Measurements from ENCODE around the gene OIP5.
A peak's percentile ranks its signal among the peaks of the same experiment; 100 is the strongest.
"Not testable (repeated sequence)": the region's sequence is repeated elsewhere in the genome, so short reads cannot be mapped to it uniquely, and the experiment has no call there.

Gene OIP5

DNA sequence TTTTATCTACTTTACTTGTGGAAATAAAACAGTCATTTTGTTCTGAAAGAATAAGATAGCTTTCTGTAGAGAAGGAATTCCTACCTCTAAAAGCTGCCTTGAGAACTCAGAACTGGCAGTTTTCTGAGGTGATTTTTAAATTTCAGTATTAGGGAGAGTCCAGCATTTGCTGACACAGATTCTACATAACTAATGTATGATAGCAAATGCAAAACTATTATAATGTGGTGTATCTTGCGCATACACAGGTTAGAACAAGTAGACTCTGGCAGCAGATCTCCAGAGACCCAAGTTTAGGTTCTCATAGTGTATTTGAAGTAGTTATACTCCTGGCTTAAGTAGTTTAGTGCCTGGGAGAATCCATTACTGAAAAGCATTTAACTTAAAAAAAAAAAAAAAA, 30.8 kb downstream of the OIP5 start:
- DNase-seq (ENCODE audit: low read depth in 2 of 2): no peak

DNA sequence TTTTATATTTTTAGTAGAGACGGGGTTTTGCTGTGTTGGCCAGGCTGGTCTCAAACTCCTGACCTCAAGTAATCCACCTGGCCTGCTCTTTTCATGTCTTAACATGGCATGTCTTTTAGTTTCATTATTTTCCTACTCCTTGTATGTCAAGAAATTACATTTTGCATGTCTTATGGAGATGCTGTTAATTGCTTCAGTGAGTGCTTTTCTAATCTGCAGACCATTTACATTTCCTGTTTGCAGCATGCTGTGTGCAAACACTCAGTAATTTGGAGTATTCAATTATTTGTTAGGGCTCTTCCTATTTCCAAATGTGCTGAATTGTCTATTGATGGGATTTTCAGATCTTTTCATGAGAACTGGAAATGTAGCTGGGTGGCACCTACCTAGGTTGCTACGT, 31.3 kb downstream of the OIP5 start:
- not testable (repeated sequence) for DNase-seq (ENCODE audit: low read depth in 2 of 2)

DNA sequence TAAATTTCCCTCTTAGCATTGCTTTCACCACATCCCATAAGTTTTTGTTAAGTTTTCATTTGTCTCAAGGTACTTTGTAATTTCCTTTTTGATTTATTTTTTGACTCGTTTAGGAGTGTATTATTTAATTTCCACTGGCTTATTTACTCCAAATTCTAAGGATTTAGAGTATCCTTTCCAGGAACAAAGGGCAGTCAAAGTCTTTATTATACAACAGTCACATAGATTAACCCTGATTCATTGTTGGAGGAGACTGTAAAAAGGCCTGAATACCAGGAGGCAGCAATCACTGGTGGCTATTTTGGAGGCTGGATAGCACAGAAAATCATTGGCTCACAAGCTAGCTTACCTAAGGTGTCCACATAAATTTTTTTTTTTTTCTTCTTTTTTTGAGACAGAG, 39.9 kb downstream of the OIP5 start:
- no peak for DNase-seq (ENCODE audit: low read depth in 2 of 2)

DNA sequence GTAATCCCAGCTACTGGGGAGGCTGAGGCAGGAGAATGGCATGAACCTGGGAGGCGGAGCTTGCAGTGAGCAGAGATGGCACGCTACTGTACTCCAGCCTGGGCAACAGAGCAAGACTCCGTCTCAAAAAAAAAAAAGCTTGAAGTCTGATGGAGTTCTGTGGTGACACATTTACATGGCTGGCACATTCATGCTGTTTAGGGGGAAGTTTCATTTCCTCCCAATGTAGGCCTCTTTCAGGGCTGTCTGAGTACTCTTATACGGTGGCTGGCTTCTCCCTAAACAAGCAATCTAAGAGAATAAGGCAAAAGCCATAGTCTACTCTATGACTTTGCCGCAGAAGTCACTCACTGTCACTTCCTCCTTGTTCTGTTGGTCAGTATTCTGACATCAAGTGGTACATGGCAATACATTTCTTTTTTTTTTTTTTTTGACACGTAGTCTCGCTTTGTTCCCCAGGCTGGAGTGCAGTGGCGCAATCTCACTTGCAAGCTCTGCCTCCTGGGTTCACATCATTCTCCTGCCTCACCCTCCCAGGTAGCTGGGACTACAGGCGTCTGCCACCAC, 41.2 kb downstream of the OIP5 start:
- no peak for DNase-seq (ENCODE audit: low read depth in 2 of 2)

DNA sequence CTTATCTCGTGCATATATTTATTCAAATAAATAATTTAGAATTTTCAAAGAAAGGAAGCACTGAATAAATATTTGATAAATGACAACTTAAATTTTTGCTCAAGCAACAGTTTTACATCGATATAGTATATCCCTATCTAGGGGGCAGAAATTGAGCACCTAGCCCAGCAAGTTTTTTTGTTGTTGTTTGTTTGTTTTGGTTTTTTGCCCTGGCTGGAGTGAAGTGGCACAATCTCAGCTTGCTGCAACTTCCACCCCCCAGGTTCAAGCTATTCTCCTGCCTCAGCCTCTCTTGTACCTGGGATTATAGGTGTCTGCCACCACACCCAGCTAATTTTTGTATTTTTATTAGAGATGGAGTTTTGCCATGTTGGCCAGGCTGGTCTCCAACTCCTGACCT, 42.4 kb downstream of the OIP5 start:
- no peak for DNase-seq (ENCODE audit: low read depth in 2 of 2)

DNA sequence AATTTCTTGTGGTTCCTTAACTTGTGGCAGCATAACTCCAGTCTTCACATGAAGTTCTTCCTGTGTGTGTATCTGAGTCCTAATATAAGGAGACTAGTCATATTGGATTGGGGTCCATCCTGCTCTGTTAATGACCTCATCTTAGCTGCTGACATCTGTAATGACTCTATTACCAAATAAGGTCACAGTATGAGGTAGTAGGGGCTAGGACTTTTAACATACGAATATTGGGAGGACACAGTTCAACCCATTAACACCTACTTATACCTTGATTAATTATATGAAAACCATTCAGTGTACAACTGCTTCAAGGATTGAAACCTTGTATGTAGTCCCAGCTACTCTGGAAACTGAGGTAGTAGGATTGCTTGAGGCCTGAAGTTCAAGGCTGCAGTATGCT, 43.9 kb downstream of the OIP5 start:
- DNase-seq (ENCODE audit: low read depth in 2 of 2): no peak

DNA sequence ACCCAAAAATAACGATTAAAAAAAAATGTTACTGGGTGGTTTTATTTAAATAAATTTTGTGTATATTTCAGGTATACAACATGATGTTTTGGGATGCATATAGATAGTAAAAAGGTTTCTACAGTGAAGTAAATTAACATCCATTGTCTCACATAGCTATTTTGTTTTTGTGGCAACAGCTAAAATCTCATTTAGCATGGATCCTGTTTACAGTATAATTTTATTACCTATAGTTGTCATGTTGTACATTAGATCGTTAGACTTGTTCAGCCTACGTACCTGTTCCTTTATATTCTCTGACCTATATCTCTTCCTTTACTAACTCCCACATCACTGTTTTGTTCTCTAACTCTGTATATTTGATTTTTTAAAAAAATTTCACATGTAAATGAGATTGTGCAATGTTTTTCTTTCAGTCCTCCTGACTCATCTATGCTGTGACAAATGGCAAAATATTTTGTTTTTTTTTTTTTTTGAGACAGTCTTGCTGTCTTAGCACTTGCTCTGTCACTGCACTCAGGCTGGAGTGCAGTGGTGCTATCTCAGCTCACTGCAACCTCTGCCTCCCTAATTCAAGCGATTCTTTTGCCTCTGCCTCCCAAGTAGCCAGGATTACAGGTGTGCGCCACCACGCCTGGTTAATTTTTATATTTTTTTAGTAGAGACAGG, 45.6 kb downstream of the OIP5 start:
- DNase-seq (ENCODE audit: low read depth in 2 of 2): no peak

DNA sequence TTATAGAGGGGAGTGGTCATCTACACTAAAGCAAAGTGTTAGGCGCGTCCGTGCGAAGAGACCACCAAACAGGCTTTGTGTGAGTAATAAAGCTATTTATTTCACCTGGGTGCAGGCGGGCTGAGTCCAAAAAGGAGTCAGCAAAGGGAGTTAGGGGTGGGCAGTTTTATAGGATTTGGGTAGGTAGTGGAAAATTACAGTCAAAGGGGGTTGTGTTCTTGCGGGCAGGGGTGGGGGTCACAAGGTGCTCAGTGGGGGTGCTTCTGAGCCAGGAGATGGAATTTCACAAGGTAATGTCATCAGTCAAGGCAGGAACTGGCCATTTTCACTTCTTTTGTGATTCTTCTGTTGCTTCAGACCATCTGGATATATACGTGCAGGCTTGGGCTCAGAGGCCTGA, 47.1 kb downstream of the OIP5 start:
- no peak for DNase-seq (ENCODE audit: low read depth in 2 of 2)

DNA sequence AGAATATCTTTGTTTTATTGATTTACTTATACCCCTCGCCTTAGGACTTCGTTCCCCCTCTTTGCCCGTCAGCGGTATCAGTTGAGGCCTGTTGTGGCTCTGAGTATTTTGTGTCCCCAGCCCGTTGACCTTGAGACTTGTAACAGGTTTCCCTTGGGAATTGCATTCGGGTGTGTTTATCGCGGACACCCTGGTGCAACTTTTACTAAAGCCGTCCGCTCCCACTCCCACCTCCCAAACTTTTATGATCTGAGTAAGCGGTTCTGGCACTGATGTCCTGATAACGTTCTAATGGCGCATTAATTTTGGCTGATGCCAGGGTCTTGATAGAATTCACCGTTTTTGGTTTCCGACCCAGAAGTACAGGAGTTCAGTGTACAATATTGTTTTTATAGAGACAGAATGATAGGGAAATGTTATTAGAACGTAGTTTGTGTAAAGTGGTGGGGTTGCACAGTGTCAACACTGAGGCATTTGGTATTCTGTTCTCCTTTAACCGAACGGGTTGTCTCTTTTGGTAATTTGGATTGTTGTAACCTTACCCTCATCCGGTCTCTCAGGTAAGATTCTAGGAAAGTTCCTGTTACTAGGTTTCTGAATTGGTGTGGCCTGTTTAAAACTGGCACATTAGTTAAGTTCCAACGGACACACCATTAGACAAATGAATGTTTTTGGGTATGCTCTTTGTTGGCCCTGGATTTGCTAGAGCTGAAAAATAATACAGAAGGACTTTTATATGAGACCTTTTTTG, 47.8 kb downstream of the OIP5 start:
- DNase-seq (ENCODE audit: low read depth in 2 of 2): no peak

DNA sequence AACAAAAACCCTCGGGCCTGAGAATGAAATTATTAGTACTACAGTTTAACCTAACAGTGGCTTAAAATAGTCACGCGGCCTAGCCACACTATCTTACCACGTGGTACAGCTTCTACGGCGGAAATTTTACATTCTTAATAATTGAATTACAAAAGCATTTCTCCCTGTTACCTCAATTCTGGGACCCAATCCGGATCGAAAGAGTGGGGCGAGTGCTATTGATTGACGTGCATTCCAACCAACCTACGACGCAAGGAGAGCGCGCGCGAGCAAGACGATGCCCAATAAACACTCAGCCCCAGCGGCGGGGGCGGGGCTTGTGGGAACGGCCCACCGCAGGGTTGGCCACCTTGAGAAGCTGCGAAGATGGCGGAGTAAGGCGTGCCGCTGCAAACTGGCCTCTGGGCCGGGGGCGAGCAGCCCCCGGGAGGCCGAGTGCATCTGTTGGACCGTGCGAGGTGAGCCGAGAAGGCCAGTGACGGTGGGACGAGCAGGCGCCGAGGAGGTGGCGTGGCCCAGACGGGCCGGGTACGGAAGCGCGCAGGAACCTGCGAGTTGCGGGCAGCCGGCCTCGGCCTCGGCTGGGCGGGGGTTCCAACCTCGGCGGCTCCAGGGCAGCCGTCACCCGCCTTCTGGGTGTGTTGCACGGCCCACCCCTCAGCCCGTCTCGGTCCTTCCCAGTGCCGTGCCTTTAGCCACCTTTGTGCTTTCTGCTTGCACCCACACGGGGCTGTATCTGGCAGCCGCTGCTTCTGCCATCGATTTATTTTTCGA, 48.6 kb downstream of the OIP5 start:
- DNase-seq (ENCODE audit: low read depth in 2 of 2): peak; percentile 96 to 98

DNA sequence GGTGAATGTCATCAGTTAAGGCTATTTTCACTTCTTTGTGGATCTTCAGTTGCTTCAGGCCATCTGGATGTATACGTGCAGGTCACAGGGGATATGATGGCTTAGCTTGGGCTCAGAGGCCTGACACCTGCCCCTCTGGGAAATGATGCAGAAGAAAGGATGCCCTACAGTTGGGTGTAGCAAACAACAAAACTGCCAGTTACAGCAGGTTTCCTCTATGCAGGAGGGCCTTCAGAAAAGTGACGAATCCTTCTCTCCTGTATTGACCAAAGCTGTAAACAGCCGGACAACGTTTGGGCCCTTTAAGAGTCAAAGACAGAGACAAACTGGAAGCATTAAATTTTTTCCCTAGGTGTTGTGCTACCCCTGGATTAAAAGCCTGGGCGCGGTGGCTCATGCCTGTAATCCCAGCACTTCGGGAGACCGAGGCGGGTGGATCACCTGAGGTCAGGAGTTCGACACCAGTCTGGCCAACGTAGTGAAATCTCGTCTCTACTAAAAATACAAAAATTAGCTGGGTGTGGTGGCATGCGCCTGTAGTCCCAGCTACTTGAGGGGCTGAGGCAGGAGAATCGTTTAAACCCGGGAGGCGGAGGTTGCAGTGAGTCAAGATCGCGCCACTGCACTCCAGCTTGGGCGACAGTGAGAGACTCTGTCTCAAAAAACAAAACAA, 49.3 kb downstream of the OIP5 start:
- DNase-seq (ENCODE audit: low read depth in 2 of 2): not testable (repeated sequence)

DNA sequence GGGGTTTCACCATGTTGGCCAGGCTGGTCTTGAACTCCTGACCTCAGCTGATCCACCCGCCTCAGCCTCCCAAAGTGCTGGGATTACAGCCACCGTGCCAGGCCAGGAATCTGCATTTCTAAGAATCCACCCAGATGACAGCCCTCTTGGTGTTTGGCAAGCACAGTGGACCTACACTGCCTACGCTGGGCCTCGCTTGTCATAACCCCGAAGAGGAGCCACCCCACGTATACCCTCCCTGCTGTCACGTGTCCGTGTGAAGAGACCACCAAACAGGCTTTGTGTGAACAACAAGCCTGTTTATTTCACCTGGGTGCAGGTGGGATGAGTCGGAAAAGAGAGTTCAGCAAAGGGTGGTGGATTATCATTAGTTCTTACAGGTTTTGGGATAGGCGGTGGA, 50.0 kb downstream of the OIP5 start:
- not testable (repeated sequence) for DNase-seq (ENCODE audit: low read depth in 2 of 2)

DNA sequence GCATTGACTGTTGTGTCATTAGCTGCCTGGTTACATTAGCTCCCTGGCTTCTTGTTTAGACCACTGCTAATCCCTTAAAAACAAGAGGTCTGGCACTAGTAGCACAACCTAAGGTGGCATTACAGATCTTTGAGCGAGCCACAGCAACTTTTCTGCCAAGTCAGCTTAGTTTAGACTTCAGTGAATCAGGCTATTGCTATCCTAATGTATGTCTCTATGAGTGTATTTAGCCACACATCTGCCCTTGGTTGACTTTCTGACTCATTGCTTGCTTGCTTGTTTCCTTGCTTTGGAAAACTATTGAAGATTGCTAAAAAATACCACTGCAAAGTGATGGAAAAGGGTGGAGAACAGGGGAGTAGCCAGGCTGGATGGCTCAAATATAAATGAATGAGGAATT, 51.2 kb downstream of the OIP5 start:
- DNase-seq (ENCODE audit: low read depth in 2 of 2): no peak

DNA sequence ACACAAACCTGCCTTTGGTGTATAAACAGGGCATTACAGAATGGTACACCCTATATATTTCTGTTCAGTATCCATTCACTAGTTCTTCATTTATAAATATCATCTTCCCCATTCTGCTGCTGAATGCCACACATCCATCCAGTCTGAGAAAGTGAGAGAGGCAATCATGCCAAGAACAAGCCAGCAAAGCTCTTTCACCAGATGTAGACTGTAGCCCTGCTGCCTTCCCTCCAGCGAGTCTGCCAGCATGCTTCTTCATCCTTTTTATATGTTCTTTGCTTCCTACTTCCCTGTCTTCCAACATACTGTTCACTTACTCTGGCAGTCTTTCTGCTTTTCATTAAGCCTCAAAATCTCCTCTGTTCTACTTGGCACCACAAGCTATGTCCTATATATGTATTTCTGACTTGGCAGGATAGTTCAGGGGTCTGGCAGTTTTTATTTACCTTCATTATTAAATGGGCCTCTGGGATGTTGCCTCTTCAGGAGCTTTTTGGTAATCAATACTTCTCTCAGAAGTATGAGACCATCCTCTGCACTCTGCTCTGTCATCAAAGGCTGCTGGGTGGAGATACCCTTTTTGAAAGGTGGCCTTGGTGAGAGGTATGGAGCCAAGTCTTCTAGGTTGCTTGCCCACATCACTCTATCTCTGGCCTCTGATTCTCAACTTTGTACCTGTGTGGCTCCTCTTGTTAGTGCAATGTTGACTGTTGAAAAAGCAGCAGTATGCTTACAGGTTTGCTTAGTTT, 52.7 kb downstream of the OIP5 start:
- no peak for DNase-seq (ENCODE audit: low read depth in 2 of 2)

DNA sequence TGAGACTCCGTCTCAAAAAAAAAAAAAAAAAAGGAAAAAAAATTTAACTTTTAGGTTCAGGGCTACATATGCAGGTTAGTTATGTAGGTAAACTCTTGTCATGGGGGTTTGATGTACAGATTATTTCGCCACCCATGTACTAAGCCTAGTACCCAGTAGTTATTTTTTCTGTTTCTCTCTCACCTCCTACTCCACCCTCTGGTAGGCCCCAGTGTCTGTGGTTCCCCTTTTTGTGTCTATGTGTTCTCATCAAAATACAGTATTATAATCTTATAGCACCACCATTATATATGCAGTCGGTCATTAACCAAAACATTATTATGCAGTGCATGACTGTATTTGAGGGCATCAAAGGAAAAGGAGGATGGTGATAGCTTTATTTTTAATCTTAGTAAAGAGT, 54.1 kb downstream of the OIP5 start:
- DNase-seq (ENCODE audit: low read depth in 2 of 2): no peak

DNA sequence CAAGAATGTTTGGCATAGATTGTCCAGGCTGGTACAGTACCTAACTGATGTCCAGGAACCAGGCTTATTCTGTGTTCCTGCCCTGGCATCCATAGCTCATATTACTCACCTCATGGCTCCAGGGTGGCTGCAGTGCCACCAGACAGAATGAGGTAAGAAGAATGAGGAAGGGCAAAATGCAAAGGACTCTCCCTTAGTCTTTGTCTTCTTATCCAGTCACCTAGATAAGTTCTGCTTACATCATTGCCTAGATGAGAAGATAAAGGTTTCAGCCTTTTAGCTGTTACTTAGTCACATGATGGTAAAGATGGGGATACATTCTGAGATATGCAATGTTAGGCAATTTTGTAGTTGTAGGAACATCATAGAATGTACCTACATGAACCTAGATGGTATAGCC, 55.6 kb downstream of the OIP5 start:
- DNase-seq (ENCODE audit: low read depth in 2 of 2): no peak

DNA sequence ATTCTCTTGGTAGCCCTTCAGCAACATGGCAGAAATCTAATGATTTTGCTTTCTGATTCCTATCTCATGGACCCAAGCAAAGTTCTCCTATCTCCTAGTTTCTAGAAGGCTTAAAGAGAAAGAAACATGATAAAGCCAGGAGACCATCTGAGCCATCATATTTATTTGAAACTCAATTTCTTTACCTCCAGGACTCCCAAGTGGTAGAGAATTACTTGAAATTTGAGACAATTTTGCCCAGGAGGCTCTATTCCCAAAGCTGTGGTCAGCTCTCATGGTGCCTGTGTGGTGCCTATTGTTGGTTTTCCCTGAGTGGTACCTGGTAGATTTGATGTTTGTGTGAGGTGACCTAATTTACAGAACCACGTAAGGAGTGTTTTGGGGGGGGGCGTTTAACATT, 62.5 kb downstream of the OIP5 start:
- no peak for DNase-seq (ENCODE audit: low read depth in 2 of 2)

DNA sequence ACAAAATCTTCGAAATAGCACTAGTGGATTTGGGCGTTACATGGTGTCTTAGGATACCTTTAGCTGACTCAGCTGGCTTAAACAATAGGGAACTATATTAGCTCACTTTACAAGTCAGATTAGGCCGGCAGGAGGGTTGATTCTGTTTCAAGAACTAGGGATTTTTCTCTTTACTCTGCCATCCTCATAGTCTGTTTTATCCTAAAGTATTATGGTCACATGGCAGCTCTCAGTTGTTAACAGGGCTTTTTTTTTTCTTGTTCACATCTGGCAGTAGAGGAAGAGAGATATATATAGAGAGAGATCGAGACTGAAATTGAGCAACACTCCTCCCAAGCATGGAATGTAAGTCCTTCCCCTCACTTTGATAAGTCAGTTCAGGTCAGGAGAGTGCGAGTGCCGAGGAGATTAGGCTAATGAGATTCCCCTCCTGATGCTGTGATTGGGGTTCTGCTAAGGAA, 68.5 kb downstream of the OIP5 start:
- DNase-seq (ENCODE audit: low read depth in 2 of 2): no peak

DNA sequence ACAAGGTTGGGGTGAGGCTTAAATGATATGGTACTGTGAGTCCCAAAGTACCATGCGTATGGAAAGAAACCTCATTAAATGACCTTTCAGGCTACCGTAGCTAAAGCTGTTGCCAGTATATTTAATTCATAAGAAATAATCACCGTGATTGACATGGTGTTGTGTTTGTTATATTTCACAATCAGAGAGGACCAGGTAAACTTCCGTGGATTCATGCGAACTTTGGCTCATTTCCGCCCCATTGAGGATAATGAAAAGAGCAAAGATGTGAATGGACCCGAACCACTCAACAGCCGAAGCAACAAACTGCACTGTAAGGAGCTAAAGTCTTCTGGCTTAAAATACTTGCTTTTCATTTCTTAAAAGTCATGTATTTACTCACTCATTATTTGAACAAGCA, 69.8 kb downstream of the OIP5 start:
- no peak for DNase-seq (ENCODE audit: low read depth in 2 of 2)

DNA sequence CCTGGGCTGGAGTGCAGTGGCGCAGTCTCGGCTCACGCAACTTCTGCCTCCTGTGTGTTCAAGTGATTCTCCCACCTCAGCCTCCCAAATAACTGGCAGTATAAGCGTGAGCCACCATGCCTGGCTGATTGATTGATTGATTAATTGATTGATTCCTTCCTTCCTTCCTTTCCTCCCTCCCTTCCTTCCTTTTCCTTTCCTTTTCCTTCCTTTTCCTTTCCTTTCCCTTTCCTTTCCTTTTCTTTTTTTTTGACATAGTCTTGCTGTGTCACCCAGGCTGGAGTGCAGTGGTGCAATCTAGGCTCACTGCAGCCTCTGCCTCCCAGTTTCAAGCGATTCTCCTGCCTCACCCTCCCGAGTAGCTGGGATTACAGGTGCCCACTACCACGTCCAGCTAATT, 71.5 kb downstream of the OIP5 start:
- DNase-seq (ENCODE audit: low read depth in 2 of 2): not testable (repeated sequence)

DNA sequence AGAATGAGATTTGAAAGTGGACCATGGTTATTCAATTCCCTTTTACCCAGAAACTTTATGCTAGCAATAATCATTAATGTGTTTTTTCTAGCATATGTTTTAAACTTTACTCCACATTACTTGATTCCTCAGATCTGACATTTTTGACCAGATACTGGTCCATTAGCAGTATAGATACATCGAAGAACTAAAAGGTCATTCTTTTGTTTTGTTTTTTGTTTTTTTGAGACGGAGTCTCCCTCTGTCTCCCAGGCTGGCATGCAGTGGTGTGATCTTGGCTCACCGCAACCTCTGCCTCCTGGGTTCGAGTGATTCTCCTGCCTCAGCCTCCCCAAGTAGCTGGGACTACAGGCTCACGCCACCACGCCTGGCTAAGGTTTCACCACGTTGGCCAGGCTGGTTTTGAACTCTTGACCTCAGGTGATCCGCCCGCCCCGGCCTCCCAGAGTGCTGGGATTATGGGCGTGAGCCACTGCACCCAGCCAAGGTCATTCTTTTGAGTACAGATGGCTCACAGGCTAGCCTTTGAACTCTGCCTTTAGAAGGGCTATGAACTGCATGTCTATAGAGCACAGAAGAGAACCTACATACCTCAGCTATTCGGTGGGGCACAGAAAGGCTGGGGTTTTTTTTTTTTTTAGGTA, 72.7 kb downstream of the OIP5 start:
- no peak for DNase-seq (ENCODE audit: low read depth in 2 of 2)
